Activated B cell treated with CpG ODN at 0.5 μM for 24 hours (primary cell): ENCODE results near the gene ARVCF. TPM values are rescaled to one million over a fixed set of nuclear protein-coding genes. Genes with fewer than 3 reads are reported as not detected.

Experiments used
- ATAC-seq: fragments of 200-7000 bp; cut with Tn5 transposase; one replicate; pipeline ENCODE4 v1.10.0; 2021; ENCODE audit warnings: low read depth, mild to moderate bottlenecking, moderate library complexity
- CTCF ChIA-PET: fragments of 350-600 bp; sonication (Branson Sonifier 250); formaldehyde crosslinking; loops from one replicate; lab custom pipeline; 2021; ENCODE audit warnings: antibody characterized with exemption; lab: Charles Lee
- POLR2A ChIA-PET: fragments of 350-600 bp; sonication (Branson Sonifier 250); formaldehyde crosslinking; loops from one replicate; lab custom pipeline; 2021; ENCODE audit warnings: antibody characterized with exemption; lab: Charles Lee
- DNase-seq: peaks from one replicate; pipeline ENCODE4 v3.0.0; 2022
- H3K27ac Mint-ChIP-seq: one replicate; pipeline ENCODE4 v1.8.0; 2020; ENCODE audit warnings: mixed read lengths
- H3K27me3 Mint-ChIP-seq: one replicate; pipeline ENCODE4 v1.8.0; 2021; ENCODE audit warnings: mixed read lengths
- H3K36me3 Mint-ChIP-seq: one replicate; pipeline ENCODE4 v1.8.0; 2021; ENCODE audit warnings: low read depth, mixed read lengths
- H3K4me1 Mint-ChIP-seq: one replicate; pipeline ENCODE4 v1.8.0; 2021; ENCODE audit warnings: mixed read lengths
- H3K4me3 Mint-ChIP-seq: one replicate; pipeline ENCODE4 v1.8.0; 2020; ENCODE audit warnings: mild to moderate bottlenecking, mixed read lengths
- H3K9me3 Mint-ChIP-seq: one replicate; pipeline ENCODE4 v1.8.0; 2020; ENCODE audit warnings: mixed read lengths
- intact Hi-C: fragments of 100-400 bp; cut with micrococcal nuclease; formaldehyde crosslinking; loops from one replicate; pipeline ENCODE4 v1.15.1; 2024
- total RNA-seq: library from RNA; stranded (reverse); gene quantifications from 2 replicates; pipeline ENCODE4 v1.2.3, GENCODE V29; 2022
- TF ChIP-seq, protein P1 (sequence below): fragments of 200-600 bp; IDR thresholded peaks from one replicate; pipeline ENCODE4 v1.8.0; 2022; ENCODE audit warnings: antibody characterized with exemption, mild to moderate bottlenecking

ARVCF gene
- total RNA-seq, 1 donor from 2014 or later = 6.5 TPM

DNA sequence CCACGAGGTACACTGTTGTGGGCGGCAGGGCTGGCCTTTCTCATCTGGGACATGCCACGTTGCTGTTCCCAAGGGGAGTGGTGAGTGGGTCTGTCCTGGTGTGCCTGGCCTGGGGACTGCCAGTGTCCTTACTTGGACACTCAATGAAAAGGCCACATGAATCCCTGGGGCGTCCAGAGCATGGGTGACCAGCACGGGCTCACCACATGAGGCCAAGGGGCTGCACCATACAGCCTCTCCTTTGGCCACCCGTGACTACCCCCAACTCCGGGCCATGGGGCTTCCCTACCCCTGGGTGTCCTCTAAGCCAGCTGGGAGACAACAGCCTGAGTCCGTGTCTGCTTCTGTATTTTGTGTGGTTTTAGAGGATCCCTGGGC is 54.8 kb downstream of the ARVCF start:
- Mint-ChIP-seq H3K27me3 (no peaks in the 10 kb centered on the region), H3K27ac (no peak overlapping the region), H3K4me1 (peaks cover 11% of the 10 kb centered on the region), H3K36me3 (peaks cover 16% of the 10 kb centered on the region), H3K4me3 (no peak overlapping the region), H3K9me3 (no peaks in the 10 kb centered on the region)
- intact Hi-C loops = no loop called here
- no peak for DNase-seq
- no peak for ATAC-seq
- ChIA-PET CTCF (no interaction called here), POLR2A (no interaction called here)
- TF ChIP-seq, protein P1, sequence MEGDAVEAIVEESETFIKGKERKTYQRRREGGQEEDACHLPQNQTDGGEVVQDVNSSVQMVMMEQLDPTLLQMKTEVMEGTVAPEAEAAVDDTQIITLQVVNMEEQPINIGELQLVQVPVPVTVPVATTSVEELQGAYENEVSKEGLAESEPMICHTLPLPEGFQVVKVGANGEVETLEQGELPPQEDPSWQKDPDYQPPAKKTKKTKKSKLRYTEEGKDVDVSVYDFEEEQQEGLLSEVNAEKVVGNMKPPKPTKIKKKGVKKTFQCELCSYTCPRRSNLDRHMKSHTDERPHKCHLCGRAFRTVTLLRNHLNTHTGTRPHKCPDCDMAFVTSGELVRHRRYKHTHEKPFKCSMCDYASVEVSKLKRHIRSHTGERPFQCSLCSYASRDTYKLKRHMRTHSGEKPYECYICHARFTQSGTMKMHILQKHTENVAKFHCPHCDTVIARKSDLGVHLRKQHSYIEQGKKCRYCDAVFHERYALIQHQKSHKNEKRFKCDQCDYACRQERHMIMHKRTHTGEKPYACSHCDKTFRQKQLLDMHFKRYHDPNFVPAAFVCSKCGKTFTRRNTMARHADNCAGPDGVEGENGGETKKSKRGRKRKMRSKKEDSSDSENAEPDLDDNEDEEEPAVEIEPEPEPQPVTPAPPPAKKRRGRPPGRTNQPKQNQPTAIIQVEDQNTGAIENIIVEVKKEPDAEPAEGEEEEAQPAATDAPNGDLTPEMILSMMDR = no peak

DNA sequence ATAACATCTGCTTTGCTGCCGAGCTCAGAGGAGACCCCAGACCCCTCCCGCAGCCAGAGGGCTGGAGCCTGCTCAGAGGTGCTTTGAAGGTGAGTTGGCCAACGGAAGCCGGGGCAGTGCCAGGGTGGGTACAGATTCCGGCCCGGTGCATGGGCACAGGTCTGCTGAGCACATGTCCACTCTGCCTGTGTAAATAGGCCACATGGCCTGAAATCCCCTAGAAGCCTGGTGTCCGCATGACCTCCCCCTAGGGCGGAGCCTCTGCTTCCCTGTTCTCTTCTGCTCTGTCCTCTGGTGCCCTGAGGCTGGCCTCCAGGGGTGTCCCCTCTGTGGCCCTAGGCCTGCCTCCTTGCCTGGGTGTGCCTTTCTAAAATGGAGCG is 55.4 kb downstream of the ARVCF start:
- ATAC-seq (no peak), DNase-seq (no peak)
- TF ChIP-seq, protein P1 = no peak
- Mint-ChIP-seq H3K36me3 (peaks cover 12% of the 10 kb centered on the region), H3K4me3 (no peak overlapping the region), H3K4me1 (peaks cover 11% of the 10 kb centered on the region), H3K9me3 (no peaks in the 10 kb centered on the region), H3K27me3 (no peaks in the 10 kb centered on the region), H3K27ac (no peak overlapping the region)
- ChIA-PET POLR2A (no interaction called here), CTCF (no interaction called here)
- intact Hi-C loops = no loop called here

DNA sequence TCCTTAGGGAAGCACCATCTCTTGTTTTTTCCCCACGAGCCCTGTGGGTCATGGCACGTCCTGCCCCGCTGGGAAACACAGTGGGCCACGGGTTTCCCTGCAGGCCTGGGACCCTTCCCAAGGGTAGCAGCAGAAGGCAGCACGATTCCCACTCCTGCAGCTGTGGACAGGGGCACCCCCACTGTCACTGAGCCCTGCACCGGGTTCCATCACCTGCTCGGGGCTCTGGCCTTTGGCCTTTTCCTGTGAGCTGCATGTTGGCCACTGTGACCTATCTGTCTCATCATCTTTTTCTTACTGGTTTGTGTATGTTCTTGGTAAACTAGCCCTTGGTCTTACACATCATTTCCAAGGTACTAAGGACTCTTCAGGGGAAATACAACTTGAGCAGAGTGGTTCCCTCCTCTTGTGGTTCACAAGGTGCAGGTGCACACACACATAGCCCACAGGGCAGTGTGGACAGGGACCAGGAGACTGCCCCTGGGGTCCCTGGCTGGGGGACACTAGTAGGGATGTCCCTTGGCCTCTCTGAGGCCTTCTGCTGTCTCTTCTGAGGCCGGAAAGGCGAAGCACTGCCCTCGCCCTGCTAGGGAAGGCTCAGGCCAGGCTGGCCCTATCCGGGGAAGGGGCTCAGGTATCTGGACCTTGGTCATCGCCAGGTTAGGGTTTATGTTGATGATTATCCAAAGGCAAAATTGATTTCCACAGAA is 56.0 kb downstream of the ARVCF start:
- TF ChIP-seq, protein P1 = no peak
- intact Hi-C loops = no loop called here
- DNase-seq (no peak), ATAC-seq (no peak)
- CTCF ChIA-PET = no interaction called here
- no peaks in the 10 kb centered on the region for H3K9me3 Mint-ChIP-seq
- H3K27ac Mint-ChIP-seq = no peak overlapping the region
- POLR2A ChIA-PET = no interaction called here
- H3K4me3 Mint-ChIP-seq = no peak overlapping the region
- H3K4me1 Mint-ChIP-seq = peaks cover 14% of the 10 kb centered on the region
- peaks cover 12% of the 10 kb centered on the region for H3K36me3 Mint-ChIP-seq
- no peaks in the 10 kb centered on the region for H3K27me3 Mint-ChIP-seq

DNA sequence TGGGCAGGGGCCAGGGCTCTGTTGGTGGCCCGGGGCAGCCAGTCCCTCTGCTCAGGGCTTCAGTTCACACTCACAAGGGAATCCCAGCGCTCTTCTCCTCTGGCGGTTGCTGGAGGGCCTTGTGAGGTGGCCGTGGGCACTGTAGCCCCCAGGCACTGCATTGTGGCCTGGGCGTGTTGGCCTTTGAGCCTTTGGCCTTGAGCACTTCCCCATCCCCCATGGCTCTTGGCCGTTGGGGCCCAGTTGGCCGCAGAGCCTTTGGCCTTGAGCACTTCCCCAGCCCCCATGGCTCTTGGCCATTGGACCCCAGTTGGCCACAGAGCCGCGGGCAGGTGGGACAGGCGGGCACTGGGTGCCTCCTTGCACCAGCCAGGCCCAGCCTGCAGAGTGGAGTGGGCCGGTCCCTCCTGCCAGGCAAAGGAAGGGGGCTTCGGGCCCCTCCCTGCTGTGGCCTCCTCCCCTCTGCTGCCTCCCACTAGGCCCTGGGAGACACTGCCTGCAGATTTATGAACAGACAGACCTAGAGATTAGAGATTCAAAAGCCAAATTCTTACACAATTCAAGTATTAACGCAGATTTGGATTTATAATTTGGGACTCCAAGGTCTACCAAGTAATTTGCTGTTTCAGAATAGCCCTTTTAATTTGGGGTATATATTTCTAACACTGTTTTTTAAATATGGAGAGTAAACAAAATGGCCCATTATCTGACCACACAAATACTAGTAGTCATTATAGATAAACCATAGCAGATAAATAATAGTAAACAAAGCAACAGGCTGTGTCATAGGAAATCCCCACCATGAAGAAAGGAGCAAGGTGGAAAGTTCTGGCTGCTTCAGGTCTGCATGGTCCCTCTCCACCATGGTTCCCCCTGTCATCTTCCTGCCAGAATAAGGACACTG is 56.8 kb downstream of the ARVCF start:
- ChIA-PET CTCF (no interaction called here), POLR2A (no interaction called here)
- H3K27ac Mint-ChIP-seq = no peak overlapping the region

More for the DNA sequence above, 56.8 kb downstream of the ARVCF start:
- TF ChIP-seq, protein P1 = no peak
- intact Hi-C loops = no loop called here
- no peaks in the 10 kb centered on the region for H3K27me3 Mint-ChIP-seq
- peaks cover 16% of the 10 kb centered on the region for H3K4me1 Mint-ChIP-seq
- no peaks in the 10 kb centered on the region for H3K9me3 Mint-ChIP-seq
- DNase-seq = no peak
- H3K36me3 Mint-ChIP-seq = peaks cover 9% of the 10 kb centered on the region
- no peak for ATAC-seq
- no peak overlapping the region for H3K4me3 Mint-ChIP-seq
